IMR-90 (cell line): Measurements from ENCODE around the gene ATP10A. TPM values are rescaled to one million over a fixed set of nuclear protein-coding genes. Genes with fewer than 3 reads are reported as not detected.

Experiments
- ATAC-seq: fragments of 200-7000 bp; cut with Tn5 transposase; 2 replicates; pipeline ENCODE4 v1.9.1; 2020; ENCODE audit warnings: low read depth, mild to moderate bottlenecking, moderate library complexity
- BruUV-seq: library from RNA; stranded (reverse); fragments of 400-500 nt; replicated peaks from 2 replicates; lab custom pipeline; 2021; lab: Mats Ljungman, UMichigan
- CTCF ChIA-PET: fragments of 300-600 bp; formaldehyde crosslinking; extraction: SDS; loops from one replicate; lab custom pipeline; 2021; ENCODE audit warnings: antibody characterized with exemption; lab: Yijun Ruan, JAX
- POLR2A ChIA-PET: fragments of 300-600 bp; sonication (Branson Sonifier 250); formaldehyde crosslinking; loops from one replicate; lab custom pipeline; 2022; ENCODE audit warnings: antibody characterized with exemption; ENCODE audit not compliant: unreplicated experiment; lab: Charles Lee
- DNase-seq: peaks from one replicate; pipeline ENCODE4 v3.0.0; 2013
- H2AFZ ChIP-seq: replicated peaks from 2 replicates; pipeline ENCODE3; 2013; ENCODE audit warnings: low read length, mild to moderate bottlenecking; ENCODE audit not compliant: poor library complexity
- H2AK5ac ChIP-seq: 2 replicates; pipeline ENCODE4 v1.6.1; 2013; ENCODE audit warnings: low read depth, low read length, inconsistent platforms
- H2AK9ac ChIP-seq: replicated peaks from 2 replicates; pipeline ENCODE3; 2013; ENCODE audit warnings: mild to moderate bottlenecking, low read depth, low read length, moderate library complexity; ENCODE audit not compliant: poor library complexity
- H2BK120ac ChIP-seq: 2 replicates; pipeline ENCODE4 v1.6.1; 2013; ENCODE audit warnings: low read depth, low read length, inconsistent platforms
- H2BK15ac ChIP-seq: 3 replicates; pipeline ENCODE4 v1.6.1; 2013; ENCODE audit warnings: low read depth, low read length, inconsistent platforms
- H2BK20ac ChIP-seq: 2 replicates; pipeline ENCODE4 v1.6.1; 2013; ENCODE audit warnings: low read depth, mild to moderate bottlenecking, inconsistent platforms, low read length, moderate library complexity
- H2BK5ac ChIP-seq: 2 replicates; pipeline ENCODE4 v1.6.1; 2013; ENCODE audit warnings: mild to moderate bottlenecking, low read depth, low read length, inconsistent platforms; ENCODE audit not compliant: poor library complexity, severe bottlenecking
- H3K14ac ChIP-seq: replicated peaks from 2 replicates; pipeline ENCODE4 v1.6.1; 2013; ENCODE audit warnings: low read depth, low read length, inconsistent platforms
- H3K18ac ChIP-seq: 2 replicates; pipeline ENCODE4 v1.6.1; 2013; ENCODE audit warnings: low read depth, low read length, control low read depth
- H3K23ac ChIP-seq: 2 replicates; pipeline ENCODE4 v1.6.1; 2013; ENCODE audit warnings: low read depth, low read length, inconsistent platforms
- H3K27ac ChIP-seq: 2 replicates; pipeline ENCODE4 v1.5.1; 2013; ENCODE audit warnings: mild to moderate bottlenecking, control low read depth, low read length; ENCODE audit not compliant: insufficient read depth
- H3K27me3 ChIP-seq: 2 replicates; pipeline ENCODE4 v1.6.1; 2013; ENCODE audit warnings: low read length; ENCODE audit not compliant: control insufficient read depth, insufficient read depth
- H3K36me3 ChIP-seq: 2 replicates; pipeline ENCODE4 v1.6.1; 2013; ENCODE audit warnings: low read length, mixed read lengths; ENCODE audit not compliant: control insufficient read depth, insufficient read depth
- H3K4ac ChIP-seq: 2 replicates; pipeline ENCODE4 v1.6.1; 2013; ENCODE audit warnings: low read depth, low read length, inconsistent platforms
- H3K4me1 ChIP-seq: 2 replicates; pipeline ENCODE4 v1.6.1; 2013; ENCODE audit warnings: low read length, mixed read lengths; ENCODE audit not compliant: control insufficient read depth, insufficient read depth
- H3K4me2 ChIP-seq: 2 replicates; pipeline ENCODE4 v1.6.1; 2013; ENCODE audit warnings: low read depth, mild to moderate bottlenecking, control low read depth, low read length, moderate library complexity
- H3K4me3 ChIP-seq: 2 replicates; pipeline ENCODE4 v1.5.1; 2013; ENCODE audit warnings: low read depth, mild to moderate bottlenecking, control low read depth, low read length, moderate library complexity; ENCODE audit not compliant: insufficient read depth
- H3K56ac ChIP-seq: 2 replicates; pipeline ENCODE4 v1.6.1; 2013; ENCODE audit warnings: low read length, inconsistent platforms; ENCODE audit not compliant: insufficient read depth; ENCODE audit errors: extremely low read depth
- H3K79me1 ChIP-seq, 2 experiments: 2 replicates each; pipeline ENCODE4 v1.6.1; 2013; ENCODE audit warnings: low read length in 2 of 2, inconsistent platforms in 1 of 2, low read depth in 1 of 2
- H3K9ac ChIP-seq: 2 replicates; pipeline ENCODE4 v1.6.1; 2013; ENCODE audit warnings: low read depth, low read length, control low read depth
- H3K9me1 ChIP-seq: 2 replicates; pipeline ENCODE4 v1.6.1; 2013; ENCODE audit warnings: low read length, inconsistent platforms; ENCODE audit not compliant: insufficient read depth
- H3K9me3 ChIP-seq: 2 replicates; pipeline ENCODE4 v1.6.1; 2013; ENCODE audit warnings: low read length; ENCODE audit not compliant: control insufficient read depth, insufficient read depth
- H4K20me1 ChIP-seq: 2 replicates; pipeline ENCODE4 v1.6.1; 2013; ENCODE audit warnings: low read length, inconsistent platforms; ENCODE audit not compliant: insufficient read depth
- H4K5ac ChIP-seq: 2 replicates; pipeline ENCODE4 v1.6.1; 2013; ENCODE audit warnings: mild to moderate bottlenecking, low read depth, low read length, control low read depth
- H4K8ac ChIP-seq, 2 experiments: 2 replicates each; pipeline ENCODE4 v1.6.1; 2013; ENCODE audit warnings: low read depth in 2 of 2, low read length in 2 of 2, control low read depth in 1 of 2, inconsistent platforms in 1 of 2
- H4K91ac ChIP-seq: 2 replicates; pipeline ENCODE4 v1.6.1; 2013; ENCODE audit warnings: low read depth, low read length, inconsistent platforms; ENCODE audit not compliant: insufficient read depth
- BHLHE40 ChIP-seq: fragments of 150-350 bp; IDR thresholded peaks from 2 replicates; pipeline ENCODE4 v1.6.1; 2016; ENCODE audit warnings: mild to moderate bottlenecking, low read depth, low read length
- CTCF ChIP-seq: conservative IDR thresholded peaks from 2 replicates; pipeline ENCODE4 v1.5.1; 2012; ENCODE audit warnings: mild to moderate bottlenecking, low read depth, low read length, improper control_type of control experiment
- ELK1 ChIP-seq: fragments of 150-350 bp; IDR thresholded peaks from 2 replicates; pipeline ENCODE4 v1.6.1; 2016; ENCODE audit warnings: low read depth, mild to moderate bottlenecking, low read length, moderate library complexity, borderline replicate concordance
- NFE2L2 ChIP-seq: fragments of 150-350 bp; IDR thresholded peaks from 2 replicates; pipeline ENCODE4 v1.6.1; 2016; ENCODE audit warnings: low read depth, mild to moderate bottlenecking, low read length
- SMC3 ChIP-seq: fragments of 150-350 bp; IDR thresholded peaks from 2 replicates; pipeline ENCODE4 v1.6.1; 2016; ENCODE audit warnings: low read depth, mild to moderate bottlenecking, antibody characterized with exemption, low read length, moderate library complexity
- WGBS, 2 experiments: methylation state at CpG; one replicate each; pipeline versions ENCODE4 v1.1.5 to v1.1.7; 2013; ENCODE audit warnings: missing lambda C conversion rate in 2 of 2; ENCODE audit not compliant: insufficient read length in 1 of 2; ENCODE audit errors: extremely low coverage in 2 of 2; 5-methylcytosine and 5-hydroxymethylcytosine counted together
- dilution Hi-C: fragments of 300-500 bp; cut with HindIII; formaldehyde crosslinking; loops from one replicate; pipeline ENCODE4 v1.14.3; 2018; ENCODE audit warnings: low sequenced_read_pairs; ENCODE audit not compliant: unreplicated experiment
- in situ Hi-C: fragments of 300-500 bp; cut with MboI; formaldehyde crosslinking; loops from 3 replicates; pipeline ENCODE4 v1.14.3; 2019; ENCODE audit warnings: low sequenced_read_pairs, inconsistent platforms, mixed read lengths
- intact Hi-C: fragments of 100-400 bp; cut with micrococcal nuclease; formaldehyde crosslinking; loops from 2 replicates; pipeline ENCODE4 v1.10.0; 2022
- polyA plus RNA-seq, 3 experiments: library from polyadenylated mRNA; depleted of rRNA; stranded (reverse); fragments of >200 nt; gene quantifications; 2 replicates each; pipeline ENCODE4 v1.2.3, GENCODE V29; 2012; ENCODE audit warnings: low replicate concordance in 1 of 3
- total RNA-seq: library from RNA; depleted of rRNA; stranded (reverse); fragments of >200 nt; gene quantifications from 2 replicates; pipeline ENCODE4 v1.2.3, GENCODE V29; 2012

Gene ATP10A
- total and polyA plus RNA-seq, 2 of the 4 experiments (the other 2 are of a cell fraction): 13.8 to 16.0 TPM

GRCh38 chr15:25691544-25692430, 171.3 kb downstream of the ATP10A start:
- Histone ChIP-seq H4K8ac (no peak overlapping the region), H3K9me1 (peaks cover 14% of the 10 kb centered on the region), H3K18ac (no peak overlapping the region), H2BK120ac (no peak overlapping the region), H3K4ac (no peak overlapping the region), H2BK20ac (no peak overlapping the region), H3K36me3 (peaks cover 8% of the 10 kb centered on the region), H3K14ac (no peak overlapping the region), H3K9ac (no peak overlapping the region), H2AK9ac (no peak overlapping the region), H3K4me2 (no peak overlapping the region), H3K4me1 (peaks cover 4% of the 10 kb centered on the region), H2BK5ac (no peak overlapping the region), H3K9me3 (no peaks in the 10 kb centered on the region), H2AK5ac (no peak overlapping the region), H4K91ac (no peak overlapping the region), H3K56ac (no peak overlapping the region), H2AFZ (no peak overlapping the region), H4K5ac (no peak overlapping the region), H3K27me3 (no peaks in the 10 kb centered on the region), H3K4me3 (no peak overlapping the region), H3K79me1 (no peaks in the 10 kb centered on the region; a peak in 1 of 4 replicates), H3K27ac (no peak overlapping the region), H4K20me1 (no peaks in the 10 kb centered on the region; the same call in 1 of the 2 replicates), H3K23ac (no peak overlapping the region), H2BK15ac (no peak overlapping the region)
- dilution Hi-C loops (no loop called here), intact Hi-C loops (loop anchor here (2.0 to 10.0 kb wide), 3 partner anchors 83 to 183 kb away; partner anchors contain the start of gene ATP10A), in situ Hi-C loops (loop anchor here (10.0 kb wide), 1 partner anchor 243 kb away; no protein-coding TSS in a partner anchor)
- no TSS peak for BruUV-seq
- ChIA-PET CTCF (interaction anchor here (1.0 to 1.6 kb wide), 4 partner anchors 12 to 242 kb away, joined by 3 read pairs; no protein-coding TSS in a partner anchor), POLR2A (no interaction called here)
- DNase-seq (peak; percentile 31), ATAC-seq (peak; percentile 21; the same call in 1 of the 2 replicates)
- WGBS, 2 experiments: 90% methylated on average over 7 of the region's 13 CpGs; no CpG with 5 or more reads in 1 of the 2 experiments
- TF ChIP-seq CTCF (peak; percentile 35; the same call in 1 of the 2 replicates), BHLHE40 (no peak), ELK1 (no peak), SMC3 (no peak), NFE2L2 (no peak)
